IMR-90 (cell line): ENCODE measurements around the gene CYP2W1.

ENCODE experiments used
- BHLHE40 ChIP-seq: fragments of 150-350 bp; IDR thresholded peaks from 2 replicates; pipeline ENCODE4 v1.6.1; 2016; ENCODE audit warnings: mild to moderate bottlenecking, low read depth, low read length
- FOS ChIP-seq: fragments of 150-350 bp; IDR thresholded peaks from 2 replicates; pipeline ENCODE4 v1.6.1; 2016; ENCODE audit warnings: low read depth, low read length
- MXI1 ChIP-seq: IDR thresholded peaks from 2 replicates; pipeline ENCODE4 v1.6.1; 2012; ENCODE audit warnings: low read depth, mild to moderate bottlenecking, low read length, moderate library complexity, borderline replicate concordance
- NFE2L2 ChIP-seq: fragments of 150-350 bp; IDR thresholded peaks from 2 replicates; pipeline ENCODE4 v1.6.1; 2016; ENCODE audit warnings: low read depth, mild to moderate bottlenecking, low read length
- POLR2A ChIP-seq: IDR thresholded peaks from 2 replicates; pipeline ENCODE4 v1.6.1; 2012; ENCODE audit warnings: mild to moderate bottlenecking, low read depth, low read length
- RAD21 ChIP-seq: IDR thresholded peaks from 2 replicates; pipeline ENCODE4 v1.6.1; 2012; ENCODE audit warnings: low read length, improper control_type of control experiment
- SMC3 ChIP-seq: fragments of 150-350 bp; IDR thresholded peaks from 2 replicates; pipeline ENCODE4 v1.6.1; 2016; ENCODE audit warnings: low read depth, mild to moderate bottlenecking, antibody characterized with exemption, low read length, moderate library complexity
- USF2 ChIP-seq: fragments of 150-350 bp; IDR thresholded peaks from 2 replicates; pipeline ENCODE4 v1.6.1; 2017; ENCODE audit warnings: mild to moderate bottlenecking, antibody characterized with exemption, low read length, low read depth
- TF ChIP-seq, protein P1 (sequence below): conservative IDR thresholded peaks from 2 replicates; pipeline ENCODE4 v1.5.1; 2012; ENCODE audit warnings: mild to moderate bottlenecking, low read depth, low read length, improper control_type of control experiment

- TF ChIP-seq, protein P1, sequence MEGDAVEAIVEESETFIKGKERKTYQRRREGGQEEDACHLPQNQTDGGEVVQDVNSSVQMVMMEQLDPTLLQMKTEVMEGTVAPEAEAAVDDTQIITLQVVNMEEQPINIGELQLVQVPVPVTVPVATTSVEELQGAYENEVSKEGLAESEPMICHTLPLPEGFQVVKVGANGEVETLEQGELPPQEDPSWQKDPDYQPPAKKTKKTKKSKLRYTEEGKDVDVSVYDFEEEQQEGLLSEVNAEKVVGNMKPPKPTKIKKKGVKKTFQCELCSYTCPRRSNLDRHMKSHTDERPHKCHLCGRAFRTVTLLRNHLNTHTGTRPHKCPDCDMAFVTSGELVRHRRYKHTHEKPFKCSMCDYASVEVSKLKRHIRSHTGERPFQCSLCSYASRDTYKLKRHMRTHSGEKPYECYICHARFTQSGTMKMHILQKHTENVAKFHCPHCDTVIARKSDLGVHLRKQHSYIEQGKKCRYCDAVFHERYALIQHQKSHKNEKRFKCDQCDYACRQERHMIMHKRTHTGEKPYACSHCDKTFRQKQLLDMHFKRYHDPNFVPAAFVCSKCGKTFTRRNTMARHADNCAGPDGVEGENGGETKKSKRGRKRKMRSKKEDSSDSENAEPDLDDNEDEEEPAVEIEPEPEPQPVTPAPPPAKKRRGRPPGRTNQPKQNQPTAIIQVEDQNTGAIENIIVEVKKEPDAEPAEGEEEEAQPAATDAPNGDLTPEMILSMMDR = no peak
- TF ChIP-seq BHLHE40 = no peak
- no peak for TF ChIP-seq POLR2A
- no peak for TF ChIP-seq NFE2L2
- TF ChIP-seq USF2 = no peak
- TF ChIP-seq MXI1 = no peak
- TF ChIP-seq RAD21 = no peak
- TF ChIP-seq FOS = no peak
- no peak for TF ChIP-seq SMC3
Observed at GRCh38 chr7:994592-995308, 11.8 kb downstream of the CYP2W1 start.
